ENCODE measurements around the gene FIBP. TPM values are rescaled to one million over a fixed set of nuclear protein-coding genes. Genes with fewer than 3 reads are reported as not detected.
"Not testable (repeated sequence)": the region's sequence is repeated elsewhere in the genome, so short reads cannot be mapped to it uniquely, and the experiment has no call there.

Gene FIBP
- total RNA-seq, 1 donor from 2014 or later = 96.8 TPM

- DNase-seq (ENCODE audit: low read depth) = peak; percentile 95
These were observed 29.0 kb downstream of the FIBP start for GRCh38 chr11:65859095-65859811.

- DNase-seq (ENCODE audit: low read depth) = no peak
These were observed 29.6 kb downstream of the FIBP start for GRCh38 chr11:65858681-65859087.

GRCh38 chr11:65857853-65858680, 30.2 kb downstream of the FIBP start, which contains the start of gene CFL1:
TSS of gene CFL1 (minus strand) at chr11:65858180. CDS start at chr11:65858099, 81 bp downstream.
- DNase-seq (ENCODE audit: low read depth) = peak; percentile 90

GRCh38 chr11:65857500-65857852, 30.8 kb downstream of the FIBP start:
- DNase-seq (ENCODE audit: low read depth) = no peak

- peak; percentile 35 for DNase-seq (ENCODE audit: low read depth)
These were observed 31.4 kb downstream of the FIBP start for GRCh38 chr11:65856689-65857499.

- DNase-seq (ENCODE audit: low read depth) = no peak
These were observed 32.3 kb downstream of the FIBP start for GRCh38 chr11:65855927-65856363.

GRCh38 chr11:65854852-65855837, 33.1 kb downstream of the FIBP start:
- no peak for DNase-seq (ENCODE audit: low read depth)

GRCh38 chr11:65854161-65854592, 34.1 kb downstream of the FIBP start:
- no peak for DNase-seq (ENCODE audit: low read depth)

GRCh38 chr11:65853246-65853979, 34.9 kb downstream of the FIBP start:
- no peak for DNase-seq (ENCODE audit: low read depth)

GRCh38 chr11:65852508-65853245, 35.6 kb downstream of the FIBP start:
- DNase-seq (ENCODE audit: low read depth) = no peak

GRCh38 chr11:65851811-65852507, 36.3 kb downstream of the FIBP start:
- no peak for DNase-seq (ENCODE audit: low read depth)

GRCh38 chr11:65851083-65851579, 37.1 kb downstream of the FIBP start:
- DNase-seq (ENCODE audit: low read depth) = no peak

- no peak for DNase-seq (ENCODE audit: low read depth)
These were observed 37.8 kb downstream of the FIBP start for GRCh38 chr11:65850217-65851082.

- no peak for DNase-seq (ENCODE audit: low read depth)
These were observed 38.5 kb downstream of the FIBP start for GRCh38 chr11:65849771-65850216.

- DNase-seq (ENCODE audit: low read depth) = no peak
These were observed 38.9 kb downstream of the FIBP start for GRCh38 chr11:65849366-65849765.

- not testable (repeated sequence) for DNase-seq (ENCODE audit: low read depth)
These were observed 39.6 kb downstream of the FIBP start for GRCh38 chr11:65848693-65849092.

- no peak for DNase-seq (ENCODE audit: low read depth)
These were observed 40.5 kb downstream of the FIBP start for GRCh38 chr11:65847746-65848145.

Measured in renal cortical epithelial cell (primary cell).